ENCODE results near the gene C10orf67. TPM values are rescaled to one million over a fixed set of nuclear protein-coding genes. Genes with fewer than 3 reads are reported as not detected.

The C10orf67 gene
- total RNA-seq, 1 experiment from 2014 or later: not detected

- Histone ChIP-seq H3K4me1 (ENCODE audit: insufficient read depth, low read length) (no peaks in the 10 kb centered on the region), H2BK20ac (ENCODE audit: low read depth, low read length, poor library complexity, severe bottlenecking) (no peak overlapping the region), H4K5ac (ENCODE audit: insufficient read length, low read depth, low read length) (no peak overlapping the region), H2BK15ac (ENCODE audit: low read depth, low read length) (no peak overlapping the region), H3T11ph (ENCODE audit: low read length) (no peak overlapping the region), H3K14ac (ENCODE audit: insufficient read depth, low read length) (no peak overlapping the region; the same call in 1 of the 2 replicates), H3K9ac (ENCODE audit: extremely low read depth, insufficient read length, low read length) (no peak overlapping the region), H3K18ac (ENCODE audit: insufficient read length, low read depth, low read length) (no peak overlapping the region), H3K27me3 (ENCODE audit: insufficient read depth, low read length) (no peaks in the 10 kb centered on the region; the same call in 1 of the 2 replicates), H2AK5ac (ENCODE audit: insufficient read length, low read length) (no peak overlapping the region), H3K79me2 (ENCODE audit: insufficient read depth, low read length) (no peaks in the 10 kb centered on the region), H4K91ac (ENCODE audit: insufficient read length, low read depth, low read length) (no peak overlapping the region), H3K79me1 (ENCODE audit: insufficient read depth, low read depth, low read length, poor library complexity, severe bottlenecking) (no peaks in the 10 kb centered on the region), H3K56ac (ENCODE audit: insufficient read length, low read depth, low read length) (no peak overlapping the region), H4K8ac (replicated peaks; ENCODE audit: insufficient read length, low read depth, low read length) (no peak overlapping the region), H3K4me2 (ENCODE audit: insufficient read depth, insufficient read length, low read length) (no peak overlapping the region), H4K20me1 (ENCODE audit: control insufficient read depth, insufficient read depth, insufficient read length) (no peaks in the 10 kb centered on the region), H3K23me2 (ENCODE audit: insufficient read length, low read depth, low read length, poor library complexity, severe bottlenecking) (no peaks in the 10 kb centered on the region), H3K9me3 (ENCODE audit: control insufficient read depth, low read depth, low read length) (no peaks in the 10 kb centered on the region), H3K23ac (ENCODE audit: insufficient read length, low read depth, low read length) (no peak overlapping the region), H2BK12ac (ENCODE audit: insufficient read length, low read depth, low read length) (no peak overlapping the region), H3K4ac (ENCODE audit: low read depth, low read length) (no peak overlapping the region), H2BK120ac (ENCODE audit: low read depth, low read length, poor library complexity, severe bottlenecking) (no peak overlapping the region), H3K27ac (ENCODE audit: insufficient read length, low read depth, low read length) (no peak overlapping the region), H2BK5ac (ENCODE audit: insufficient read length, low read length) (no peak overlapping the region), H2AFZ (ENCODE audit: low read length) (no peak overlapping the region)
- Mint-ChIP-seq H3K36me3 (ENCODE audit: insufficient read depth in 1 of 3, low read depth in 3 of 3) (no peaks in the 10 kb centered on the region), H3K27me3 (ENCODE audit: low read depth) (peaks cover 49% of the 10 kb centered on the region), H3K27ac (no peak overlapping the region; a peak in 1 of 7 replicates), H3K4me3 (no peak overlapping the region), H3K9me3 (no peaks in the 10 kb centered on the region), H3K4me1 (peaks cover 8 to 9% of the 10 kb centered on the region in 2 experiments; a peak in 2 of 4 replicates)
- no peak for DNase-seq
- no peak for TF ChIP-seq CTCF (conservative IDR thresholded peaks at IDR 0.05)
- no CpG with 5 or more reads among the region's 10 CpGs for WGBS (ENCODE audit: extremely low coverage, insufficient read length, low lambda C conversion rate)
Observed at GRCh38 chr10:23156447-23157150, 188.0 kb downstream of the C10orf67 start.

All from H9 (cell line).